Measurements from ENCODE around the gene WNT10A. TPM values are rescaled to one million over a fixed set of nuclear protein-coding genes. Genes with fewer than 3 reads are reported as not detected.
A peak's percentile ranks its signal among the peaks of the same experiment; 100 is the strongest.

WNT10A gene
- total RNA-seq, 1 donor, result not detected

- Histone ChIP-seq H3K36me3 (ENCODE audit: insufficient read depth, low read length) (no peaks in the 10 kb centered on the region), H3K4me2 (ENCODE audit: insufficient read depth, low read length) (no peak overlapping the region), H2AFZ (ENCODE audit: low read length) (no peak overlapping the region), H3K4me1 (ENCODE audit: insufficient read depth, low read length) (peaks cover 12% of the 10 kb centered on the region), H3K9me3 (ENCODE audit: low read depth, low read length) (no peaks in the 10 kb centered on the region), H3K4me3 (ENCODE audit: insufficient read depth, low read length) (no peak overlapping the region), H4K20me1 (ENCODE audit: insufficient read depth, low read length) (no peaks in the 10 kb centered on the region), H3K27ac (ENCODE audit: low read depth, low read length) (no peak overlapping the region), H3K79me2 (ENCODE audit: insufficient read depth, low read length) (no peaks in the 10 kb centered on the region), H3K27me3 (ENCODE audit: insufficient read depth, low read length) (peaks cover 37% of the 10 kb centered on the region)
- no peak for DNase-seq (ENCODE audit: insufficient read length, low spot score, missing footprints)
- no peak for TF ChIP-seq CTCF (IDR thresholded peaks at IDR 0.05; ENCODE audit: extremely low read depth, low read depth, low read length)
These were observed 29.4 kb upstream of the WNT10A start for GRCh38 chr2:218851286-218851685.

- Histone ChIP-seq H3K9me3 (ENCODE audit: low read depth, low read length) (no peaks in the 10 kb centered on the region), H3K27me3 (ENCODE audit: insufficient read depth, low read length) (peaks cover 50% of the 10 kb centered on the region), H3K4me2 (ENCODE audit: insufficient read depth, low read length) (peak overlapping the region; percentile 33), H3K36me3 (ENCODE audit: insufficient read depth, low read length) (no peaks in the 10 kb centered on the region), H4K20me1 (ENCODE audit: insufficient read depth, low read length) (no peaks in the 10 kb centered on the region), H3K79me2 (ENCODE audit: insufficient read depth, low read length) (no peaks in the 10 kb centered on the region), H3K4me1 (ENCODE audit: insufficient read depth, low read length) (peaks cover 12% of the 10 kb centered on the region), H3K4me3 (ENCODE audit: insufficient read depth, low read length) (no peak overlapping the region), H2AFZ (ENCODE audit: low read length) (peak overlapping the region; percentile 25), H3K27ac (ENCODE audit: low read depth, low read length) (no peak overlapping the region)
- TF ChIP-seq CTCF (IDR thresholded peaks at IDR 0.05; ENCODE audit: extremely low read depth, low read depth, low read length), result peak; percentile 86
- peak; percentile 92 for DNase-seq (ENCODE audit: insufficient read length, low spot score, missing footprints)
These were observed 27.6 kb upstream of the WNT10A start for GRCh38 chr2:218852911-218853667.

GRCh38 chr2:218853766-218854165 is 26.9 kb upstream of the WNT10A start:
- H2AFZ ChIP-seq (ENCODE audit: low read length), result no peak overlapping the region
- H4K20me1 ChIP-seq (ENCODE audit: insufficient read depth, low read length), result no peaks in the 10 kb centered on the region
- peaks cover 12% of the 10 kb centered on the region for H3K4me1 ChIP-seq (ENCODE audit: insufficient read depth, low read length)
- no peak overlapping the region for H3K27ac ChIP-seq (ENCODE audit: low read depth, low read length)
- no peak overlapping the region for H3K4me2 ChIP-seq (ENCODE audit: insufficient read depth, low read length)
- H3K36me3 ChIP-seq (ENCODE audit: insufficient read depth, low read length), result no peaks in the 10 kb centered on the region
- no peak overlapping the region for H3K4me3 ChIP-seq (ENCODE audit: insufficient read depth, low read length)
- no peak for TF ChIP-seq CTCF (IDR thresholded peaks at IDR 0.05; ENCODE audit: extremely low read depth, low read depth, low read length)
- no peaks in the 10 kb centered on the region for H3K79me2 ChIP-seq (ENCODE audit: insufficient read depth, low read length)
- DNase-seq (ENCODE audit: insufficient read length, low spot score, missing footprints), result peak; percentile 86
- peaks cover 52% of the 10 kb centered on the region for H3K27me3 ChIP-seq (ENCODE audit: insufficient read depth, low read length)
- H3K9me3 ChIP-seq (ENCODE audit: low read depth, low read length), result no peaks in the 10 kb centered on the region

- no peak for DNase-seq (ENCODE audit: insufficient read length, low spot score, missing footprints)
- Histone ChIP-seq H3K9me3 (ENCODE audit: low read depth, low read length) (no peaks in the 10 kb centered on the region), H3K36me3 (ENCODE audit: insufficient read depth, low read length) (no peaks in the 10 kb centered on the region), H3K4me1 (ENCODE audit: insufficient read depth, low read length) (peaks cover 10% of the 10 kb centered on the region), H4K20me1 (ENCODE audit: insufficient read depth, low read length) (no peaks in the 10 kb centered on the region), H3K27me3 (ENCODE audit: insufficient read depth, low read length) (peaks cover 60% of the 10 kb centered on the region), H3K79me2 (ENCODE audit: insufficient read depth, low read length) (no peaks in the 10 kb centered on the region), H2AFZ (ENCODE audit: low read length) (no peak overlapping the region), H3K4me3 (ENCODE audit: insufficient read depth, low read length) (no peak overlapping the region), H3K4me2 (ENCODE audit: insufficient read depth, low read length) (no peak overlapping the region), H3K27ac (ENCODE audit: low read depth, low read length) (no peak overlapping the region)
- TF ChIP-seq CTCF (IDR thresholded peaks at IDR 0.05; ENCODE audit: extremely low read depth, low read depth, low read length), result no peak
These were observed 25.8 kb upstream of the WNT10A start for GRCh38 chr2:218854860-218855259.

Data from osteoblast (primary cell).